Measurements from ENCODE around the gene FAM168A.
"Not testable (repeated sequence)": the region's sequence is repeated elsewhere in the genome, so short reads cannot be mapped to it uniquely, and the experiment has no call there.

FAM168A gene

GRCh38 chr11:73477518-73477917 is 120.4 kb downstream of the FAM168A start:
- H3K27me3 ChIP-seq (ENCODE audit: low read length), result no peaks in the 10 kb centered on the region
- no peak overlapping the region for H3K4me2 ChIP-seq (ENCODE audit: low read depth, low read length, poor library complexity, severe bottlenecking)
- no peaks in the 10 kb centered on the region for H3K9me2 ChIP-seq (replicated peaks; ENCODE audit: insufficient read depth, low read length)
- H3K9me3 ChIP-seq (ENCODE audit: insufficient read depth, low read length), result no peaks in the 10 kb centered on the region
- H3F3A ChIP-seq (ENCODE audit: insufficient read depth), result peaks cover 6% of the 10 kb centered on the region; the same call in 1 of the 2 replicates
- no peak overlapping the region for H3K9ac ChIP-seq (ENCODE audit: low read length)
- TF ChIP-seq CTCF (IDR thresholded peaks at IDR 0.05; ENCODE audit: insufficient read depth, low read length, poor library complexity, severe bottlenecking), result no peak
- TF ChIP-seq EZH2phosphoT487 (conservative IDR thresholded peaks at IDR 0.05; ENCODE audit: low read length), result no peak
- H3K4me3 ChIP-seq (ENCODE audit: insufficient read depth, low read length, poor library complexity, severe bottlenecking), result no peak overlapping the region
- no peak overlapping the region for H2AFZ ChIP-seq (ENCODE audit: low read depth, low read length, severe bottlenecking)
- no peaks in the 10 kb centered on the region for H3K36me3 ChIP-seq (ENCODE audit: low read length)
- no peaks in the 10 kb centered on the region; the same call in 1 of the 2 replicates for H3K79me2 ChIP-seq (ENCODE audit: insufficient read depth, low read length)
- no peak overlapping the region for H3K27ac ChIP-seq (ENCODE audit: low read depth, low read length)
- H4K20me1 ChIP-seq (ENCODE audit: low read depth, low read length), result peaks cover 13% of the 10 kb centered on the region

DNA sequence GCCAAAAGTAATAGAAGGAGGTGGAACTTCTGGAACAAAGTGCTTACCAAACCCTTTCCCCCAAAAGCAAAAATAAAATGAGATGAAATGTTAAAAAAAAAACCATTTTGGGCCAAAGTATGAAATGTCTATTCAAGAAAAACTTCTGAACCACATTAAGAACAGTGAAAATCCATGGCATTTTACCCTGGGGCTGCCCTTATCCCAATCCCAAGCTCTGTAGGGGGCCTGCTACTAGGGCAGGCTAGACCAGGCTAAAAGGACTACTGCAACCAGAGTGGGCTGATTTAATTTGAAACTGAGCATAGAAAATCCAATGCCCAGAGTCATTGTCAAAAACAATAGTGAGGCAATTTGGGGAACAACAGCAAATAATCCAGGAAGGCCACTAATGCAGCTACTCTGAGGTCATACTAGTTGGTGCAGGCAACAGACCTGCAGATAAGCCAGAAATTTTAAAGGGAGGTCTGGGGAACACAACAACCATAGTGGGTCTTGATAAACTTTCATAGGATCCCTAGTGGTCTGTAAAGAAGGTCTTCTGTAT is 122.3 kb downstream of the FAM168A start:
- no peak overlapping the region for H3K4me2 ChIP-seq (ENCODE audit: low read depth, low read length, poor library complexity, severe bottlenecking)
- peaks cover 6% of the 10 kb centered on the region; the same call in 1 of the 2 replicates for H3F3A ChIP-seq (ENCODE audit: insufficient read depth)
- H3K27me3 ChIP-seq (ENCODE audit: low read length), result no peaks in the 10 kb centered on the region
- no peaks in the 10 kb centered on the region; the same call in 1 of the 2 replicates for H3K79me2 ChIP-seq (ENCODE audit: insufficient read depth, low read length)
- H3K27ac ChIP-seq (ENCODE audit: low read depth, low read length), result no peak overlapping the region
- peaks cover 13% of the 10 kb centered on the region for H4K20me1 ChIP-seq (ENCODE audit: low read depth, low read length)
- no peak overlapping the region for H2AFZ ChIP-seq (ENCODE audit: low read depth, low read length, severe bottlenecking)
- H3K9me3 ChIP-seq (ENCODE audit: insufficient read depth, low read length), result no peaks in the 10 kb centered on the region
- no peak for TF ChIP-seq CTCF (IDR thresholded peaks at IDR 0.05; ENCODE audit: insufficient read depth, low read length, poor library complexity, severe bottlenecking)
- no peak for TF ChIP-seq EZH2phosphoT487 (conservative IDR thresholded peaks at IDR 0.05; ENCODE audit: low read length)
- H3K4me3 ChIP-seq (ENCODE audit: insufficient read depth, low read length, poor library complexity, severe bottlenecking), result no peak overlapping the region
- no peak overlapping the region for H3K9ac ChIP-seq (ENCODE audit: low read length)
- H3K36me3 ChIP-seq (ENCODE audit: low read length), result no peaks in the 10 kb centered on the region
- H3K9me2 ChIP-seq (replicated peaks; ENCODE audit: insufficient read depth, low read length), result no peaks in the 10 kb centered on the region

- no peak overlapping the region for H3K27ac ChIP-seq (ENCODE audit: low read depth, low read length)
- H3K36me3 ChIP-seq (ENCODE audit: low read length), result no peaks in the 10 kb centered on the region
- H3K9ac ChIP-seq (ENCODE audit: low read length), result no peak overlapping the region
- H4K20me1 ChIP-seq (ENCODE audit: low read depth, low read length), result peaks cover 3% of the 10 kb centered on the region; the same call in 1 of the 2 replicates
- H2AFZ ChIP-seq (ENCODE audit: low read depth, low read length, severe bottlenecking), result no peak overlapping the region
- H3F3A ChIP-seq (ENCODE audit: insufficient read depth), result no peaks in the 10 kb centered on the region
- H3K27me3 ChIP-seq (ENCODE audit: low read length), result no peaks in the 10 kb centered on the region
- no peak for TF ChIP-seq EZH2phosphoT487 (conservative IDR thresholded peaks at IDR 0.05; ENCODE audit: low read length)
- no peak for TF ChIP-seq CTCF (IDR thresholded peaks at IDR 0.05; ENCODE audit: insufficient read depth, low read length, poor library complexity, severe bottlenecking)
- H3K4me2 ChIP-seq (ENCODE audit: low read depth, low read length, poor library complexity, severe bottlenecking), result no peak overlapping the region
- H3K4me3 ChIP-seq (ENCODE audit: insufficient read depth, low read length, poor library complexity, severe bottlenecking), result no peak overlapping the region
- no peaks in the 10 kb centered on the region; the same call in 1 of the 2 replicates for H3K79me2 ChIP-seq (ENCODE audit: insufficient read depth, low read length)
- no peaks in the 10 kb centered on the region for H3K9me2 ChIP-seq (replicated peaks; ENCODE audit: insufficient read depth, low read length)
- H3K9me3 ChIP-seq (ENCODE audit: insufficient read depth, low read length), result no peaks in the 10 kb centered on the region
Measured at GRCh38 chr11:73473252-73473651, 124.7 kb downstream of the FAM168A start.

GRCh38 chr11:73470036-73470612 is 127.8 kb downstream of the FAM168A start:
- not testable (repeated sequence) for H3K4me3 ChIP-seq (ENCODE audit: insufficient read depth, low read length, poor library complexity, severe bottlenecking); H3K79me2 ChIP-seq (ENCODE audit: insufficient read depth, low read length); H3K9me3 ChIP-seq (ENCODE audit: insufficient read depth, low read length); H3K27ac ChIP-seq (ENCODE audit: low read depth, low read length); H3K36me3 ChIP-seq (ENCODE audit: low read length); H3K27me3 ChIP-seq (ENCODE audit: low read length); H3F3A ChIP-seq (ENCODE audit: insufficient read depth); H3K9ac ChIP-seq (ENCODE audit: low read length); H2AFZ ChIP-seq (ENCODE audit: low read depth, low read length, severe bottlenecking); H4K20me1 ChIP-seq (ENCODE audit: low read depth, low read length); H3K4me2 ChIP-seq (ENCODE audit: low read depth, low read length, poor library complexity, severe bottlenecking); H3K9me2 ChIP-seq (replicated peaks; ENCODE audit: insufficient read depth, low read length)
